ENCODE data around the gene OPRM1.

- TF ChIP-seq BCL11A (IDR thresholded peaks at IDR 0.05; ENCODE audit: low read depth in 2 of 2, low read length in 2 of 2) (no peak), GTF2F1 (IDR thresholded peaks at IDR 0.05; ENCODE audit: borderline replicate concordance, low read depth, low read length) (no peak), SIN3A (conservative IDR thresholded peaks at IDR 0.05 in 1 of 2, IDR thresholded peaks at IDR 0.05 in 1 of 2; ENCODE audit: low read depth in 1 of 2, low read length in 2 of 2) (no peak), CTCF (IDR thresholded peaks at IDR 0.05; ENCODE audit: control extremely low read depth in 1 of 3, insufficient read depth in 1 of 3, low read depth in 1 of 3, low read length in 3 of 3) (no peak), EZH2 (IDR thresholded peaks at IDR 0.05; ENCODE audit: low read depth, low read length, severe bottlenecking) (no peak), CEBPB (IDR thresholded peaks at IDR 0.05; ENCODE audit: low read depth, low read length) (no peak), POLR2A (IDR thresholded peaks at IDR 0.05; ENCODE audit: control extremely low read depth in 1 of 2, low read depth in 2 of 2, low read length in 2 of 2) (no peak), NRF1 (IDR thresholded peaks at IDR 0.05; ENCODE audit: low read depth, low read length) (no peak), MAX (IDR thresholded peaks at IDR 0.05) (no peak)
Measured at GRCh38 chr6:154159126-154159525, 120.1 kb downstream of the OPRM1 start.

Measured in H1 (cell line).